K562 (cell line): ENCODE data around the gene ORC5. TPM values are rescaled to one million over a fixed set of nuclear protein-coding genes. Genes with fewer than 3 reads are reported as not detected.

ENCODE experiments used
- ATAC-seq: fragments of 200-7000 bp; cut with Tn5 transposase; 3 replicates; pipeline ENCODE4 v1.9.1; 2020; ENCODE audit warnings: moderate library complexity
- BruUV-seq: library from RNA; stranded (reverse); fragments of 400-500 nt; replicated peaks from 2 replicates; lab custom pipeline; 2021; lab: Mats Ljungman, UMichigan
- CTCF ChIA-PET: fragments of 300-600 bp; formaldehyde crosslinking; extraction: SDS; loops from one replicate; lab custom pipeline; 2021; ENCODE audit warnings: low intra/inter-chr PET ratio; lab: Yijun Ruan, JAX
- POLR2A ChIA-PET: fragments of 300-600, 350-650 bp; sonication (Branson Sonifier 250); formaldehyde crosslinking; extraction: SDS; loops from one replicate; lab custom pipeline; 2021; ENCODE audit warnings: antibody characterized with exemption, inconsistent platforms; lab: Yijun Ruan, JAX
- DNase-seq, 4 experiments: peaks; one replicate each; pipeline versions ENCODE4 v3.0.0 to v3.0.0-alpha.2; 2011 to 2018; ENCODE audit warnings: low spot score in 3 of 4, mixed read lengths in 3 of 4; ENCODE audit errors: extremely low read depth in 1 of 4
- FAIRE-seq: peaks from 2 replicates; lab custom pipeline; 2011; peaks lifted over from hg19 to GRCh38; lab: Jason Lieb, UNC
- H2AFZ ChIP-seq: 2 replicates; pipeline ENCODE4 v1.6.0; 2011; ENCODE audit warnings: low read depth, low read length, control low read depth, inconsistent platforms
- H3K27ac ChIP-seq: fragments of 200-600 bp; 3 replicates; pipeline ENCODE4 v1.8.0; 2011; ENCODE audit warnings: low read depth, mild to moderate bottlenecking, control low read depth, inconsistent platforms, low read length, moderate library complexity, mixed read lengths; ENCODE audit errors: extremely low read depth
- H3K27me3 ChIP-seq, 2 experiments: fragments of 300-600 bp in 1 of 2; 2 replicates in 1 of 2; 3 replicates in 1 of 2; pipeline versions ENCODE4 v1.6.0 to v1.8.0; 2011; ENCODE audit warnings: inconsistent platforms in 2 of 2, low read length in 2 of 2, mild to moderate bottlenecking in 1 of 2, mixed read lengths in 1 of 2, moderate library complexity in 1 of 2; ENCODE audit not compliant: control insufficient read depth in 2 of 2, insufficient read depth in 2 of 2
- H3K36me3 ChIP-seq: fragments of 300-600 bp; 3 replicates; pipeline ENCODE4 v1.8.0; 2011; ENCODE audit warnings: mild to moderate bottlenecking, low read length, inconsistent platforms; ENCODE audit not compliant: control insufficient read depth, insufficient read depth
- H3K4me1 ChIP-seq, 2 experiments: fragments of 200-600 bp in 1 of 2; replicated peaks in 1 of 2; 2 replicates in 1 of 2; 3 replicates in 1 of 2; pipeline versions ENCODE4 v1.5.1 to v1.8.0; 2011; ENCODE audit warnings: inconsistent platforms in 2 of 2, low read length in 2 of 2, mild to moderate bottlenecking in 1 of 2, mixed read lengths in 1 of 2, moderate library complexity in 1 of 2; ENCODE audit not compliant: control insufficient read depth in 2 of 2, insufficient read depth in 2 of 2
- H3K4me2 ChIP-seq: 2 replicates; pipeline ENCODE4 v1.6.1; 2011; ENCODE audit warnings: low read length, control low read depth, inconsistent platforms, mixed read lengths; ENCODE audit not compliant: insufficient read depth
- H3K4me3 ChIP-seq: fragments of 200-600 bp; sonication (generic), shearing (Covaris generic); 2 replicates; pipeline ENCODE4 v1.5.1; 2016; ENCODE audit warnings: control low read depth, inconsistent platforms
- H3K79me2 ChIP-seq: fragments of 200-600 bp; 3 replicates; pipeline ENCODE4 v1.8.0; 2011; ENCODE audit warnings: low read length, inconsistent platforms; ENCODE audit not compliant: control insufficient read depth, insufficient read depth
- H3K9ac ChIP-seq, 2 experiments: 2 replicates each; pipeline versions ENCODE4 v1.6.0 to v1.6.1; 2011; ENCODE audit warnings: low read depth in 2 of 2, low read length in 2 of 2, control low read depth in 1 of 2, inconsistent platforms in 1 of 2, mild to moderate bottlenecking in 1 of 2, mixed read lengths in 1 of 2; ENCODE audit not compliant: insufficient read depth in 1 of 2
- H3K9me1 ChIP-seq: one replicate; pipeline ENCODE4 v1.6.0; 2011; ENCODE audit warnings: inconsistent platforms, mild to moderate bottlenecking, low read length, moderate library complexity; ENCODE audit not compliant: control insufficient read depth, insufficient read depth
- H3K9me3 ChIP-seq: replicated peaks from 2 replicates; pipeline ENCODE4 v1.5.1; 2011; ENCODE audit warnings: low read depth, low read length, inconsistent platforms; ENCODE audit not compliant: control insufficient read depth, insufficient read depth
- H4K20me1 ChIP-seq: replicated peaks from 2 replicates; pipeline ENCODE4 v1.6.1; 2011; ENCODE audit warnings: low read length, inconsistent platforms, mixed read lengths; ENCODE audit not compliant: control insufficient read depth, insufficient read depth
- CREBBP ChIP-seq: IDR thresholded peaks from one replicate; pipeline ENCODE4 v1.6.1; 2012; ENCODE audit warnings: low read depth, mild to moderate bottlenecking, control low read depth, inconsistent platforms, low read length
- DACH1 ChIP-seq: fragments of 450-650 bp; IDR thresholded peaks from 2 replicates; pipeline ENCODE4 v1.6.1; 2018; ENCODE audit not compliant: partially characterized antibody
- HEY1 ChIP-seq: fragments of 250-450 bp; sonication (Bioruptor Pico); IDR thresholded peaks from 2 replicates; pipeline ENCODE4 v1.5.0; 2020; ENCODE audit warnings: mild to moderate bottlenecking, moderate library complexity, borderline replicate concordance
- SPI1 ChIP-seq: IDR thresholded peaks from 2 replicates; pipeline ENCODE4 v1.6.1; 2011; ENCODE audit warnings: low read depth, low read length, control low read depth, borderline replicate concordance
- WGBS: fragments of 100-300 bp; shearing (Covaris generic); methylation state at CpG from one replicate; pipeline ENCODE4 v1.1.6; 2016; ENCODE audit warnings: low coverage, mixed read lengths; ENCODE audit not compliant: insufficient coverage; ENCODE audit errors: missing lambda C conversion rate; 5-methylcytosine and 5-hydroxymethylcytosine counted together
- in situ Hi-C: fragments of 300-500 bp; cut with MboI; formaldehyde crosslinking; loops from 4 replicates; pipeline ENCODE4 v1.15.0; 2018; ENCODE audit warnings: inconsistent platforms, mixed read lengths
- intact Hi-C: fragments of 100-400 bp; cut with micrococcal nuclease; formaldehyde crosslinking; loops from 2 replicates; pipeline ENCODE4 v1.14.2; 2022
- polyA plus RNA-seq, 8 experiments: library from polyadenylated mRNA; depleted of rRNA in 4 of 8; stranded (reverse) in 5 of 8; unstranded in 3 of 8; fragments of >200 nt; fragmentation: Nextera tagmentation in 2 of 8; fragmentation: Illumina TruSeq in 1 of 8; extraction: Ambion mirVana in 2 of 8; extraction: Trizol in 1 of 8; gene quantifications; 2 replicates each; pipeline versions ENCODE4 v1.2.1 to v1.2.3, GENCODE V29; 2011 to 2014; ENCODE audit warnings: inconsistent platforms in 1 of 8, missing spikeins in 1 of 8
- total RNA-seq, 7 experiments: library from RNA; depleted of rRNA in 6 of 7; stranded (reverse); fragments of >200 nt in 6 of 7; fragmentation: Illumina TruSeq in 2 of 7; extraction: Trizol in 2 of 7; gene quantifications; 2 replicates each; pipeline versions ENCODE4 v1.2.1 to v1.2.3, GENCODE V29; 2011 to 2021; ENCODE audit warnings: low replicate concordance in 1 of 7
- TF ChIP-seq, protein P1 (sequence below): sonication (generic); formaldehyde crosslinking; IDR thresholded peaks from 2 replicates; pipeline ENCODE4 v1.8.1; 2023; ENCODE audit warnings: mild to moderate bottlenecking, missing genetic modification reagents
- TF ChIP-seq, protein P2 (sequence below): fragments of 450-650 bp; IDR thresholded peaks from 2 replicates; pipeline ENCODE4 v1.6.1; 2017; ENCODE audit warnings: antibody characterized with exemption, mild to moderate bottlenecking
- TF ChIP-seq, protein P3 (sequence below): sonication (generic); formaldehyde crosslinking; IDR thresholded peaks from 2 replicates; pipeline ENCODE4 v1.8.0; 2022; ENCODE audit warnings: mild to moderate bottlenecking, missing genetic modification reagents
- TF ChIP-seq, protein P4 (sequence below): fragments of 150-350 bp; IDR thresholded peaks from 2 replicates; pipeline ENCODE4 v1.6.1; 2014; ENCODE audit warnings: low read depth, mild to moderate bottlenecking, low read length, borderline replicate concordance
- TF ChIP-seq, protein P5 (sequence below): fragments of 450-650 bp; IDR thresholded peaks from 2 replicates; pipeline ENCODE4 v1.6.1; 2016

Gene ORC5
- total and polyA plus RNA-seq, 9 of the 15 experiments (the other 6 are each of a cell fraction or from before 2014, with no cell fraction given): 29.8 to 136 (median 54.8) TPM

DNA sequence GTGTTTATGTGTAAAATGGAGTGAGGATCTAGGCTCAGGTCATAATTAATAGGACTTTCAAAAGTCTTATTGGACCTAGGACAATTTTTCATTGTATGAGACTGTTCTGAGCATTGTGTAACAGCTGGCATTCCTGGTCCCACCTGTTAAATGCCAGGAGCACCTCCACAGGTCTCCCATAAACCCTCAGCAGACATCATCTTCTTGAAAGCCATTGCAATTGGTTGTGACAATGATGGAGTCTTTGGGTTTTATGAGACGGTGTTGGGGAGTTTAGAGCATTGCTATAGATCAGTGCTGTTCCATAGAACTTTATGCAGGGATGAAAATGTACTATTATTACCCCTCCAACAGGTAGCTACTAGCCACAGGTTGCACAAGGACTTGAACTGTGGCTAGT lies 108.9 kb downstream of the ORC5 start:
- H3K9ac ChIP-seq: no peak overlapping the region
- no TSS peak for BruUV-seq
- ATAC-seq (no peak), FAIRE-seq (no peak), DNase-seq (no peak)
- H3K27ac ChIP-seq: no peak overlapping the region
- intact Hi-C loops: loop anchor here (10.0 kb wide), 4 partner anchors 184 to 434 kb away; no protein-coding TSS in a partner anchor
- POLR2A ChIA-PET: no interaction called here
- no peaks in the 10 kb centered on the region for H3K27me3 ChIP-seq
- WGBS: 31% methylated on average over 1 of the region's 1 CpG
- in situ Hi-C loops: no loop called here
- H3K4me2 ChIP-seq: no peak overlapping the region
- no peak overlapping the region for H3K4me3 ChIP-seq
- H2AFZ ChIP-seq: peak overlapping the region; percentile 75; the same call in 1 of the 2 replicates
- H3K79me2 ChIP-seq: no peaks in the 10 kb centered on the region
- peaks cover 0 to under 1% of the 10 kb centered on the region in 2 experiments; a peak in 3 of 5 replicates for H3K4me1 ChIP-seq
- no peaks in the 10 kb centered on the region for H3K9me1 ChIP-seq
- no peaks in the 10 kb centered on the region for H3K9me3 ChIP-seq
- H3K36me3 ChIP-seq: no peaks in the 10 kb centered on the region
- H4K20me1 ChIP-seq: no peaks in the 10 kb centered on the region
- CTCF ChIA-PET: no interaction called here
- TF ChIP-seq SPI1: no peak
- TF ChIP-seq CREBBP: no peak
- TF ChIP-seq, protein P1, sequence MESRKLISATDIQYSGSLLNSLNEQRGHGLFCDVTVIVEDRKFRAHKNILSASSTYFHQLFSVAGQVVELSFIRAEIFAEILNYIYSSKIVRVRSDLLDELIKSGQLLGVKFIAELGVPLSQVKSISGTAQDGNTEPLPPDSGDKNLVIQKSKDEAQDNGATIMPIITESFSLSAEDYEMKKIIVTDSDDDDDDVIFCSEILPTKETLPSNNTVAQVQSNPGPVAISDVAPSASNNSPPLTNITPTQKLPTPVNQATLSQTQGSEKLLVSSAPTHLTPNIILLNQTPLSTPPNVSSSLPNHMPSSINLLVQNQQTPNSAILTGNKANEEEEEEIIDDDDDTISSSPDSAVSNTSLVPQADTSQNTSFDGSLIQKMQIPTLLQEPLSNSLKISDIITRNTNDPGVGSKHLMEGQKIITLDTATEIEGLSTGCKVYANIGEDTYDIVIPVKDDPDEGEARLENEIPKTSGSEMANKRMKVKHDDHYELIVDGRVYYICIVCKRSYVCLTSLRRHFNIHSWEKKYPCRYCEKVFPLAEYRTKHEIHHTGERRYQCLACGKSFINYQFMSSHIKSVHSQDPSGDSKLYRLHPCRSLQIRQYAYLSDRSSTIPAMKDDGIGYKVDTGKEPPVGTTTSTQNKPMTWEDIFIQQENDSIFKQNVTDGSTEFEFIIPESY (CRISPR knock-in tag): no peak
- TF ChIP-seq, protein P2, sequence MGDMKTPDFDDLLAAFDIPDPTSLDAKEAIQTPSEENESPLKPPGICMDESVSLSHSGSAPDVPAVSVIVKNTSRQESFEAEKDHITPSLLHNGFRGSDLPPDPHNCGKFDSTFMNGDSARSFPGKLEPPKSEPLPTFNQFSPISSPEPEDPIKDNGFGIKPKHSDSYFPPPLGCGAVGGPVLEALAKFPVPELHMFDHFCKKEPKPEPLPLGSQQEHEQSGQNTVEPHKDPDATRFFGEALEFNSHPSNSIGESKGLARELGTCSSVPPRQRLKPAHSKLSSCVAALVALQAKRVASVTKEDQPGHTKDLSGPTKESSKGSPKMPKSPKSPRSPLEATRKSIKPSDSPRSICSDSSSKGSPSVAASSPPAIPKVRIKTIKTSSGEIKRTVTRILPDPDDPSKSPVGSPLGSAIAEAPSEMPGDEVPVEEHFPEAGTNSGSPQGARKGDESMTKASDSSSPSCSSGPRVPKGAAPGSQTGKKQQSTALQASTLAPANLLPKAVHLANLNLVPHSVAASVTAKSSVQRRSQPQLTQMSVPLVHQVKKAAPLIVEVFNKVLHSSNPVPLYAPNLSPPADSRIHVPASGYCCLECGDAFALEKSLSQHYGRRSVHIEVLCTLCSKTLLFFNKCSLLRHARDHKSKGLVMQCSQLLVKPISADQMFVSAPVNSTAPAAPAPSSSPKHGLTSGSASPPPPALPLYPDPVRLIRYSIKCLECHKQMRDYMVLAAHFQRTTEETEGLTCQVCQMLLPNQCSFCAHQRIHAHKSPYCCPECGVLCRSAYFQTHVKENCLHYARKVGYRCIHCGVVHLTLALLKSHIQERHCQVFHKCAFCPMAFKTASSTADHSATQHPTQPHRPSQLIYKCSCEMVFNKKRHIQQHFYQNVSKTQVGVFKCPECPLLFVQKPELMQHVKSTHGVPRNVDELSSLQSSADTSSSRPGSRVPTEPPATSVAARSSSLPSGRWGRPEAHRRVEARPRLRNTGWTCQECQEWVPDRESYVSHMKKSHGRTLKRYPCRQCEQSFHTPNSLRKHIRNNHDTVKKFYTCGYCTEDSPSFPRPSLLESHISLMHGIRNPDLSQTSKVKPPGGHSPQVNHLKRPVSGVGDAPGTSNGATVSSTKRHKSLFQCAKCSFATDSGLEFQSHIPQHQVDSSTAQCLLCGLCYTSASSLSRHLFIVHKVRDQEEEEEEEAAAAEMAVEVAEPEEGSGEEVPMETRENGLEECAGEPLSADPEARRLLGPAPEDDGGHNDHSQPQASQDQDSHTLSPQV: no peak
- TF ChIP-seq, protein P3, sequence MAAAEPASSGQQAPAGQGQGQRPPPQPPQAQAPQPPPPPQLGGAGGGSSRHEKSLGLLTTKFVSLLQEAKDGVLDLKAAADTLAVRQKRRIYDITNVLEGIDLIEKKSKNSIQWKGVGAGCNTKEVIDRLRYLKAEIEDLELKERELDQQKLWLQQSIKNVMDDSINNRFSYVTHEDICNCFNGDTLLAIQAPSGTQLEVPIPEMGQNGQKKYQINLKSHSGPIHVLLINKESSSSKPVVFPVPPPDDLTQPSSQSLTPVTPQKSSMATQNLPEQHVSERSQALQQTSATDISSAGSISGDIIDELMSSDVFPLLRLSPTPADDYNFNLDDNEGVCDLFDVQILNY (CRISPR knock-in tag): no peak
- TF ChIP-seq, protein P4, sequence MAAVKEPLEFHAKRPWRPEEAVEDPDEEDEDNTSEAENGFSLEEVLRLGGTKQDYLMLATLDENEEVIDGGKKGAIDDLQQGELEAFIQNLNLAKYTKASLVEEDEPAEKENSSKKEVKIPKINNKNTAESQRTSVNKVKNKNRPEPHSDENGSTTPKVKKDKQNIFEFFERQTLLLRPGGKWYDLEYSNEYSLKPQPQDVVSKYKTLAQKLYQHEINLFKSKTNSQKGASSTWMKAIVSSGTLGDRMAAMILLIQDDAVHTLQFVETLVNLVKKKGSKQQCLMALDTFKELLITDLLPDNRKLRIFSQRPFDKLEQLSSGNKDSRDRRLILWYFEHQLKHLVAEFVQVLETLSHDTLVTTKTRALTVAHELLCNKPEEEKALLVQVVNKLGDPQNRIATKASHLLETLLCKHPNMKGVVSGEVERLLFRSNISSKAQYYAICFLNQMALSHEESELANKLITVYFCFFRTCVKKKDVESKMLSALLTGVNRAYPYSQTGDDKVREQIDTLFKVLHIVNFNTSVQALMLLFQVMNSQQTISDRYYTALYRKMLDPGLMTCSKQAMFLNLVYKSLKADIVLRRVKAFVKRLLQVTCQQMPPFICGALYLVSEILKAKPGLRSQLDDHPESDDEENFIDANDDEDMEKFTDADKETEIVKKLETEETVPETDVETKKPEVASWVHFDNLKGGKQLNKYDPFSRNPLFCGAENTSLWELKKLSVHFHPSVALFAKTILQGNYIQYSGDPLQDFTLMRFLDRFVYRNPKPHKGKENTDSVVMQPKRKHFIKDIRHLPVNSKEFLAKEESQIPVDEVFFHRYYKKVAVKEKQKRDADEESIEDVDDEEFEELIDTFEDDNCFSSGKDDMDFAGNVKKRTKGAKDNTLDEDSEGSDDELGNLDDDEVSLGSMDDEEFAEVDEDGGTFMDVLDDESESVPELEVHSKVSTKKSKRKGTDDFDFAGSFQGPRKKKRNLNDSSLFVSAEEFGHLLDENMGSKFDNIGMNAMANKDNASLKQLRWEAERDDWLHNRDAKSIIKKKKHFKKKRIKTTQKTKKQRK: no peak
- no peak for TF ChIP-seq HEY1 (CRISPR knock-in tag)
- no peak for TF ChIP-seq DACH1
- TF ChIP-seq, protein P5, sequence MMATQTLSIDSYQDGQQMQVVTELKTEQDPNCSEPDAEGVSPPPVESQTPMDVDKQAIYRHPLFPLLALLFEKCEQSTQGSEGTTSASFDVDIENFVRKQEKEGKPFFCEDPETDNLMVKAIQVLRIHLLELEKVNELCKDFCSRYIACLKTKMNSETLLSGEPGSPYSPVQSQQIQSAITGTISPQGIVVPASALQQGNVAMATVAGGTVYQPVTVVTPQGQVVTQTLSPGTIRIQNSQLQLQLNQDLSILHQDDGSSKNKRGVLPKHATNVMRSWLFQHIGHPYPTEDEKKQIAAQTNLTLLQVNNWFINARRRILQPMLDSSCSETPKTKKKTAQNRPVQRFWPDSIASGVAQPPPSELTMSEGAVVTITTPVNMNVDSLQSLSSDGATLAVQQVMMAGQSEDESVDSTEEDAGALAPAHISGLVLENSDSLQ: no peak
